MCF 10A (cell line): ENCODE data around the gene SFPQ. TPM values are rescaled to one million over a fixed set of nuclear protein-coding genes. Genes with fewer than 3 reads are reported as not detected.

ENCODE experiments used
- BruUV-seq: library from RNA; stranded (reverse); fragments of 400-500 nt; replicated peaks from 2 replicates; lab custom pipeline; 2021; lab: Mats Ljungman, UMichigan
- CTCF ChIA-PET: fragments of 300-600 bp; sonication (Branson Sonifier 250); formaldehyde crosslinking; extraction: SDS; loops from one replicate; lab custom pipeline; 2021; ENCODE audit warnings: antibody characterized with exemption, inconsistent platforms; lab: Yijun Ruan, JAX
- POLR2A ChIA-PET: fragments of 300-600, 350-650 bp; sonication (Branson Sonifier 250); formaldehyde crosslinking; extraction: SDS; loops from one replicate; lab custom pipeline; 2020; ENCODE audit warnings: antibody characterized with exemption, inconsistent platforms; lab: Yijun Ruan, JAX
- DNase-seq: peaks from one replicate; pipeline ENCODE4 v3.0.0-alpha.2; 2018; ENCODE audit not compliant: unreplicated experiment
- H3K27ac Mint-ChIP-seq: one replicate; pipeline ENCODE4 v1.8.0; 2022; ENCODE audit warnings: mild to moderate bottlenecking, low read depth, mixed read lengths; ENCODE audit not compliant: unreplicated experiment
- H3K27me3 Mint-ChIP-seq: one replicate; pipeline ENCODE4 v1.8.0; 2022; ENCODE audit warnings: mixed read lengths; ENCODE audit not compliant: insufficient read depth, unreplicated experiment
- H3K36me3 Mint-ChIP-seq: one replicate; pipeline ENCODE4 v1.8.0; 2022; ENCODE audit warnings: mild to moderate bottlenecking, moderate library complexity, mixed read lengths; ENCODE audit not compliant: insufficient read depth, unreplicated experiment
- H3K4me1 Mint-ChIP-seq: one replicate; pipeline ENCODE4 v1.8.0; 2022; ENCODE audit warnings: mixed read lengths; ENCODE audit not compliant: insufficient read depth, unreplicated experiment
- H3K4me3 Mint-ChIP-seq: one replicate; pipeline ENCODE4 v1.8.0; 2022; ENCODE audit warnings: mild to moderate bottlenecking, moderate library complexity, mixed read lengths; ENCODE audit not compliant: unreplicated experiment
- H3K9me3 Mint-ChIP-seq: one replicate; pipeline ENCODE4 v1.8.0; 2022; ENCODE audit warnings: mixed read lengths; ENCODE audit not compliant: unreplicated experiment
- CTCF ChIP-seq: fragments of 200-600 bp; IDR thresholded peaks from one replicate; pipeline ENCODE4 v1.8.0; 2022; ENCODE audit warnings: antibody characterized with exemption, mild to moderate bottlenecking; ENCODE audit not compliant: unreplicated experiment
- intact Hi-C: fragments of 100-400 bp; cut with micrococcal nuclease; formaldehyde crosslinking; loops from 2 replicates; pipeline ENCODE4 v1.14.1; 2022
- total RNA-seq: library from RNA; stranded (reverse); gene quantifications from 2 replicates; pipeline ENCODE4 v1.2.3, GENCODE V29; 2022

SFPQ gene
- total RNA-seq, 1 experiment from 2014 or later: 314 TPM

- Mint-ChIP-seq H3K9me3 (no peaks in the 10 kb centered on the region), H3K4me3 (no peak overlapping the region), H3K27me3 (no peaks in the 10 kb centered on the region), H3K36me3 (no peaks in the 10 kb centered on the region), H3K4me1 (no peaks in the 10 kb centered on the region), H3K27ac (no peak overlapping the region)
- CTCF ChIA-PET: interaction anchor here (0.5 to 1.7 kb wide), 43 partner anchors 9 to 581 kb away, joined by 3 to 12 read pairs (median 4); partner anchors contain the start of gene SFPQ
- POLR2A ChIA-PET: interaction anchor here (0.5 to 1.8 kb wide), 8 partner anchors 9 to 240 kb away, joined by 3 to 12 read pairs (median 4); partner anchors contain the start of genes SFPQ and ZMYM1
- BruUV-seq: no TSS peak
- TF ChIP-seq CTCF: peak; percentile 86
- intact Hi-C loops: loop anchor here (1.0 to 5.0 kb wide), 3 partner anchors 96 to 525 kb away; no protein-coding TSS in a partner anchor
- DNase-seq: peak; percentile 84
These were observed 9.2 kb upstream of the SFPQ start for GRCh38 chr1:35202048-35202719.

GRCh38 chr1:35201631-35202030, 8.7 kb upstream of the SFPQ start:
- no peaks in the 10 kb centered on the region for H3K9me3 Mint-ChIP-seq
- ChIA-PET CTCF (interaction anchor here (0.5 to 1.7 kb wide), 30 partner anchors 9 to 582 kb away, joined by 3 to 12 read pairs (median 4); partner anchors contain the start of gene SFPQ), POLR2A (interaction anchor here (0.5 to 1.8 kb wide), 6 partner anchors 9 to 241 kb away, joined by 3 to 12 read pairs (median 4); partner anchors contain the start of genes SFPQ and ZMYM1)
- no peaks in the 10 kb centered on the region for H3K4me1 Mint-ChIP-seq
- DNase-seq: no peak
- H3K4me3 Mint-ChIP-seq: no peak overlapping the region
- no peak for TF ChIP-seq CTCF
- no peak overlapping the region for H3K27ac Mint-ChIP-seq
- no peaks in the 10 kb centered on the region for H3K36me3 Mint-ChIP-seq
- no TSS peak for BruUV-seq
- intact Hi-C loops: loop anchor here (1.0 to 5.0 kb wide), 3 partner anchors 97 to 526 kb away; no protein-coding TSS in a partner anchor
- no peaks in the 10 kb centered on the region for H3K27me3 Mint-ChIP-seq

GRCh38 chr1:35192056-35192852, 691 bp downstream of the SFPQ start:
- ChIA-PET POLR2A (interaction anchor here (0.6 to 1.5 kb wide), 15 partner anchors 10 to 365 kb away, joined by 3 to 12 read pairs (median 4); partner anchors contain the start of genes KIAA0319L, ZMYM1 and ZMYM4), CTCF (interaction anchor here (1.1 kb wide), 1 partner anchor 10 kb away, joined by 5 read pairs; no protein-coding TSS in a partner anchor)
- peak; percentile 15 for TF ChIP-seq CTCF
- peaks cover 58% of the 10 kb centered on the region for H3K36me3 Mint-ChIP-seq
- H3K9me3 Mint-ChIP-seq: no peaks in the 10 kb centered on the region
- no peaks in the 10 kb centered on the region for H3K27me3 Mint-ChIP-seq
- BruUV-seq: no TSS peak
- intact Hi-C loops: loop anchor here (5.0 to 10.0 kb wide), 4 partner anchors 160 to 340 kb away; partner anchors contain the start of gene ZMYM6
- DNase-seq: peak; percentile 79
- H3K4me3 Mint-ChIP-seq: peak overlapping the region; percentile 85
- peak overlapping the region; percentile 96 for H3K27ac Mint-ChIP-seq
- H3K4me1 Mint-ChIP-seq: peaks cover 34% of the 10 kb centered on the region
